Subcutaneous adipose tissue (tissue), 4 donors: ENCODE data around the gene GABARAPL1. TPM values are rescaled to one million over a fixed set of nuclear protein-coding genes. Genes with fewer than 3 reads are reported as not detected.

Source experiments
- CTCF ChIP-seq: fragments of 450-650 bp; IDR thresholded peaks from one replicate; pipeline ENCODE4 v1.5.1; 2016; ENCODE audit warnings: low read depth, mild to moderate bottlenecking, control low read depth, antibody characterized with exemption, moderate library complexity
- total RNA-seq, 4 donors: library from RNA; depleted of rRNA; stranded (reverse); fragments of >200 nt; gene quantifications; one replicate each; pipeline ENCODE4 v1.1.0, GENCODE V29; 2016

GABARAPL1 gene
- total RNA-seq, 4 donors from 2014 or later, result 187 to 200 (median 190) TPM

DNA sequence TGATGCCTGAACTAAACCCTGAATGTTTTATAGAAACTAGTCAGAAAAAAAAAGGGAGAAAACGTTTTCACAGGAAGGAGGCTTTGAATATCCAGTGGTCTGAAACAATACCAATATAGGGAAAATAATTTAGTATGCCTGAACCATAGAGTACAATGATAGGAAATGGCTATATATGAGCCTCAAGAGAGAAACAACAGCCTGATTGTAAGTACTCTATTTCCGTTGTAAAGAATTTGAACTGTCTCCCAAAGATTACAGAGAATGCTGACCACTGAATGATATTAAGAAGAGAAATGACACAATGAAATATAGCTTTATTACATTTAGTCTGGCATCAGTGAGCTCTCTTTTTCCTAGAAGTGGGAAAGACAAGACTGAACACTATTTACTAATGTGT, 5.5 kb upstream of the GABARAPL1 start:
- no peak for TF ChIP-seq CTCF

GRCh38 chr12:10210225-10210624, 2.5 kb upstream of the GABARAPL1 start:
- no peak for TF ChIP-seq CTCF

DNA sequence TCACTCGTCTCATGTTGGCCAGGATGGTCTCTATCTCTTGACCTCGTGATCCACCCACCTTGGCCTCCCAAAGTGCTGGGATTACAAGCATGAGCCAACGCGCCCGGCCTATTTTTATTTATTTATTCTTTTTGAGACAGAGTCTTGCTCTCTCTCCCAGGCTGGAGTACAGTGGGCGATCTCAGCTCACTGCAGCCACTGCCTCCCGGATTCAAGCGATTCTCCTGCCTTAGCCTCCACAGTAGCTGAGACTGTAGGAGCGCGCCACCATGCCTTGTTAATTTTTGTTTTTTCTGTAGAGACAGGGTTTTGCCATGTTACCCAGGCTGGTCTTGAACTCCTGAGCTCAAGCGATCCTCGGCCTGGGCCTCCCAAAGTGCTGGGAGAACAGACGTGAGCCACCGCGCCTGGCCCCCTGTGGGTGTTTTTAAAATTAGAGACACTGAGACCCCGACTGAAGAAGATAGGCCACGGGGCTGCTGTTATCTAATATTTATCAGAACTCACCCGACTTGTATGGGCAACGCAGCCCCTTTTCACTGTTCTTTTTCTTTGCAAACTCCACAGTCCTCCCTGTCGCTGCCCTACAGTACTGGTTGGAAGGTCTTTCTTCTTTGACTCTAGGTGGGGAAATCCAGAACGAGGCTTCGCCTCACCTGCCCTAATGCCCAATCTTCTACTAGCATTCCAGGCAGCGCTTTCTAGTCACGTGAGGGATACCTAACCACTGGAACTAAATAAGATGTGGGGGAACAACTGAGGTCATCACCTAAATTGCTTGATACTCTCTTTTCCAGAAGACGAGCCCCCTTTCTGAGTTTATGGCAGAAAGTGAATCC, 1.4 kb upstream of the GABARAPL1 start:
- TF ChIP-seq CTCF, result no peak

DNA sequence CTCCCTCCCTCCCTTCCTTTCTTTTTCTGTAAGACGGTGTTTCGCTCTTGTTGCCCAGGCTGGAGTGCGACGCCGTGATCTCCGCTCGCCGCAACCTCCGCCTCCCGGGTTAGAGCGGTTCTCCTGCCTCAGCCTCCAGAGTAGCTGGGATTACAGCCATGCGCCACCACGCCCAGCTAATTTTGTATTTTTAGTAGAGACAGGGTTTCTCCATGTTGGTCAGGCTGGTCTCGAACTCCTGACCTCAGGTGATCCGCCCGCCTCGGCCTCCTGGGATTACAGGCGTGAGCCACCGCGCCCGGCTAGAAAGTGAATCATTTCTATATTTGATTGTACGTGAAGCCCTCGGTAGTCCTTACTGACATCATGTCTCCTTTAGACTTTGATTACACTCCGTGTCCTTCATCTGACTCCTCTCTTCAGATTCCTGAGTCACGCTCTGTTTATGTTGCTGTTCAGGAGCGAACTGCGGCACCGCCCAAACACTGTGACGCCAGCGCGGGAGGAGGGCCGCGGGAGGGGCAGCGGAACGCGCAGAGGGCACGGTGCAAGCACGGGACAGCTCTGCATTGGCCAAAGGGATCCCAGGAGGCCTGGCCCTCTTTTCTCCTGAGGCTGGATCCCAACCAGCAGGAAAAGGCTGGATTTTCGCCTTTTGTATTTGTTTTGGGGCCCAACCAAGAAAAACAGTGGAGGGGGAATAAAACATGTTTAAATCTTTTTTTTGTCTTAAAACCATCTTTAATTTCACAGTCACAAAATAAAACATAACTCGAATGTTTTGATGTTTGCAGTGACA, 538 bp upstream of the GABARAPL1 start:
- TF ChIP-seq CTCF, result no peak

DNA sequence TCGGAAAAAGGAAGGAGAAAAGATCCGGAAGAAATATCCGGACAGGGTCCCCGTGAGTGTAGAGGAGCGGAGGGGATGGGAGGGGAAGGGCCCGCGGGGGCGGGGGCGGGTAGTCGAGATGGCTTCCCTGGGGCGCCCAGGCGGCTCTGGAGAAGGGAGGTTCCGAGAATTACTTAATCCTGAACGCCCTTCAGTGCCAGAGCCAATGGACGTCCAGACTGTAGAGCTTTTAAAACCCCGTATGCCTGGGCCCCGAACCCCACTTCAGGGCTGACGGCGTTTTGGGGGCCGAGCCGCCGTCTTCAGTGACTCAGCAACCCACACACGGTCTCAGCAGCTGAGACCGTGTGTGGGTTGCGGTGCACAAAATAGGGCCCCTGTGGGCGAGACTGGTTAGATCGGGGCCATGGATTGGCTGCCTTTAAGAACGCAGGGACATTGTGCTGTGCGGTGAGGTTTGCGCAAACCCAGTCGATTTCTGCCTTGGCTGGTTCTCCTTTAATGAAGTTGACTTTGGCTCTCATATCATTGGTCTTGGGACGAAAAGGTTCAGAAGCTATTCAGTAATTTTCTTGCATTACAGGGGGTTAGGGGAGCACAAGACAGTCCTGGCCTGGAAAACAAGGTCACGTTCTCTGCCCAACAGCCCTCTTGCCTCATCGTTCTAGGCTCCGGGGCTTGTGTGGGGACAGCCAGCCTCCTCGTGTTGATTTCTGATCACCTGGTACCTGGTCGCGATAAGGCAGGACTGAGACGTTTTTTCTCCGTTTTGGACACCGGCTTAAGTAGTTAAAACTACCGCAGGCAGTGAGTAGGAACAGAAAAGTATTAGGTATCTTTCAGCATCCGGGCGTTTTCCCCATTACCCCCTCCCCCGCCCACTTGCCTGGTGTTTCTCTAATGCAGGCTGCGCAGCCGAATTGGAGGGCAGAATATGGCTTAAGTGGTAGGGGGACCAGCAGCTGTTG, 775 bp downstream of the GABARAPL1 start:
- TF ChIP-seq CTCF, result no peak

DNA sequence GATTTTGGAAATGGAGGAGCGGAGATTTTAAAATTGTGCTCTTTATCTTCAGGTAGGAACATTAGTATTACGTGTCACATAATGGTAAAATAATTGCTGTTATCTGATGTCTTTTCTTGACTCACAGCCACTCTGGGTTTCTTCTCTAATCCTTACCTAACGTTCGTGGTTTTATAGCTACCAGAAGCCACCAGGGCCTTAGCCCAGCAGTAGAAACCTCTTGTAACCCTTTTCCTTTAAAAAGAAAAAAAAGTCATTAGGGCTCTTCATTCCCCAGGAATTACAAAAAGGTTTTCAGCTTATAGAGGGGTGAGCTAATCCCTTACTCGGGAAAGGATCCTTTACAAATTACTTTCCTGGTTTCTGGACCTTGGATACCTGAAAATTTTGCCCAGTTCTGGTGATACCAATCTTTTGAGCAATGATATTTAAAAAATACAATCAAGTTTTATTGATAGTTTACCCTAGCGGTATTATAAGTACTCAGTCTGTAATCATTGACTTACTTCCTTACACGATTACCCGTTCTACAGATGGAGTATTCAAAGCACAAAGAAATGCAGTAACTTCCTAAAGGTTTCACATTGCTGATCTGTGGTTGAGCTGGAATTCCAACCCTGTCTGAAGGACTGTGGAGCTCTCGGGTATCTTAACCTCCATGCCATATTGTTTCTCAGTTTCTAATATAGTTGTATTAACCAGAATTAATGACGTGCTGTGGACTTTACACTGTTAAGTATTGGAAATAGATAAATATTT, 1.6 kb downstream of the GABARAPL1 start:
- no peak for TF ChIP-seq CTCF
